Chondrocyte (in vitro differentiated cells): Measurements from ENCODE around the gene CIB2. TPM values are rescaled to one million over a fixed set of nuclear protein-coding genes. Genes with fewer than 3 reads are reported as not detected.
"Not testable (repeated sequence)": the region's sequence is repeated elsewhere in the genome, so short reads cannot be mapped to it uniquely, and the experiment has no call there.

Experiments used
- DNase-seq: peaks from one replicate; pipeline ENCODE4 v3.0.0; 2021; ENCODE audit warnings: mixed read lengths, low spot score
- H3K27ac Mint-ChIP-seq: one replicate; pipeline ENCODE4 v1.8.0; 2021; ENCODE audit warnings: mild to moderate bottlenecking, moderate library complexity, mixed read lengths; ENCODE audit not compliant: unreplicated experiment
- H3K27me3 Mint-ChIP-seq: 2 replicates; pipeline ENCODE4 v1.8.0; 2021; ENCODE audit warnings: low read depth, mixed read lengths
- H3K36me3 Mint-ChIP-seq: 2 replicates; pipeline ENCODE4 v1.8.0; 2021; ENCODE audit warnings: low read depth, mixed read lengths
- H3K4me1 Mint-ChIP-seq: 2 replicates; pipeline ENCODE4 v1.8.0; 2021; ENCODE audit warnings: low read depth, mild to moderate bottlenecking, mixed read lengths
- H3K4me3 Mint-ChIP-seq: one replicate; pipeline ENCODE4 v1.8.0; 2021; ENCODE audit warnings: mild to moderate bottlenecking, moderate library complexity, mixed read lengths; ENCODE audit not compliant: unreplicated experiment
- H3K9me3 Mint-ChIP-seq: 2 replicates; pipeline ENCODE4 v1.8.0; 2021; ENCODE audit warnings: low read depth, mixed read lengths
- CTCF ChIP-seq: fragments of 200-600 bp; sonication (generic); IDR thresholded peaks from 2 replicates; pipeline ENCODE4 v1.5.0; 2021; ENCODE audit warnings: antibody characterized with exemption, mild to moderate bottlenecking, moderate library complexity
- total RNA-seq: library from RNA; stranded (reverse); gene quantifications from 3 replicates; pipeline ENCODE4 v1.2.1, GENCODE V29; 2021

The CIB2 gene
- total RNA-seq, 1 donor from 2014 or later, result 8.0 TPM

GRCh38 chr15:78156653-78157052 is 25.4 kb upstream of the CIB2 start:
- TF ChIP-seq CTCF, result no peak
- Mint-ChIP-seq H3K4me3 (no peak overlapping the region), H3K27me3 (no peaks in the 10 kb centered on the region), H3K27ac (no peak overlapping the region), H3K4me1 (peaks cover 25% of the 10 kb centered on the region), H3K9me3 (no peaks in the 10 kb centered on the region), H3K36me3 (peaks cover 5% of the 10 kb centered on the region)
- no peak for DNase-seq

GRCh38 chr15:78155355-78155939 is 24.2 kb upstream of the CIB2 start:
- H3K4me3 Mint-ChIP-seq, result no peak overlapping the region
- H3K27ac Mint-ChIP-seq, result peak overlapping the region; percentile 73
- no peak for DNase-seq
- no peaks in the 10 kb centered on the region for H3K27me3 Mint-ChIP-seq
- peaks cover 3% of the 10 kb centered on the region for H3K36me3 Mint-ChIP-seq
- H3K4me1 Mint-ChIP-seq, result peaks cover 31% of the 10 kb centered on the region
- H3K9me3 Mint-ChIP-seq, result no peaks in the 10 kb centered on the region
- TF ChIP-seq CTCF, result no peak

GRCh38 chr15:78154955-78155354 is 23.7 kb upstream of the CIB2 start:
- H3K9me3 Mint-ChIP-seq, result no peaks in the 10 kb centered on the region
- no peak for TF ChIP-seq CTCF
- H3K27me3 Mint-ChIP-seq, result no peaks in the 10 kb centered on the region
- no peak overlapping the region for H3K4me3 Mint-ChIP-seq
- peaks cover 36% of the 10 kb centered on the region for H3K4me1 Mint-ChIP-seq
- no peak for DNase-seq
- peaks cover 2% of the 10 kb centered on the region for H3K36me3 Mint-ChIP-seq
- H3K27ac Mint-ChIP-seq, result peak overlapping the region; percentile 73

- H3K36me3 Mint-ChIP-seq, H3K27ac Mint-ChIP-seq, H3K9me3 Mint-ChIP-seq, DNase-seq, H3K4me3 Mint-ChIP-seq, H3K27me3 Mint-ChIP-seq: not testable (repeated sequence)
- H3K4me1 Mint-ChIP-seq, result peaks cover 37% of the 10 kb centered on the region
These were observed 19.8 kb upstream of the CIB2 start for GRCh38 chr15:78151075-78151474.

GRCh38 chr15:78149805-78150751 is 18.8 kb upstream of the CIB2 start:
- Mint-ChIP-seq H3K36me3 (no peaks in the 10 kb centered on the region), H3K27me3 (no peaks in the 10 kb centered on the region), H3K4me1 (peaks cover 28% of the 10 kb centered on the region), H3K9me3 (no peaks in the 10 kb centered on the region), H3K27ac (peak overlapping the region; percentile 81), H3K4me3 (peak overlapping the region; percentile 85)
- no peak for DNase-seq
- no peak for TF ChIP-seq CTCF
